ENCODE measurements around the gene LAPTM4A. TPM values are rescaled to one million over a fixed set of nuclear protein-coding genes. Genes with fewer than 3 reads are reported as not detected.

The LAPTM4A gene
- polyA plus RNA-seq, 3 donors from 2014 or later: 116 to 164 (median 153) TPM

- no peaks in the 10 kb centered on the region for H3K36me3 Mint-ChIP-seq
- DNase-seq: no peak
- H3K4me1 Mint-ChIP-seq: peaks cover 13 to 15% of the 10 kb centered on the region in 2 donors
- no peak overlapping the region for H3K27ac Mint-ChIP-seq
- H3K27me3 Mint-ChIP-seq (ENCODE audit: low read depth in 3 of 3): peaks cover 12 to 23% (median 18%) of the 10 kb centered on the region in 3 donors
- no peaks in the 10 kb centered on the region for H3K9me3 Mint-ChIP-seq
- H3K4me3 Mint-ChIP-seq: peak overlapping the region; percentile 68 to 84 (median 79)
Measured at GRCh38 chr2:20013126-20013849, 38.1 kb downstream of the LAPTM4A start.

- Mint-ChIP-seq H3K9me3 (no peaks in the 10 kb centered on the region), H3K27me3 (ENCODE audit: low read depth in 3 of 3) (peaks cover 12 to 31% (median 19%) of the 10 kb centered on the region in 3 donors)
Measured at GRCh38 chr2:20012282-20013125, 38.9 kb downstream of the LAPTM4A start, which contains the start of gene MATN3. Gene MATN3, minus strand, starts transcription at chr2:20012668. Its CDS starts 37 bp downstream, at chr2:20012631.

GRCh38 chr2:20012032-20012281, 39.5 kb downstream of the LAPTM4A start:
- H3K27me3 Mint-ChIP-seq (ENCODE audit: low read depth in 3 of 3): peaks cover 12 to 32% (median 19%) of the 10 kb centered on the region in 3 donors
- H3K4me1 Mint-ChIP-seq: peaks cover 13 to 15% of the 10 kb centered on the region in 2 donors
- no peaks in the 10 kb centered on the region for H3K9me3 Mint-ChIP-seq
- no peak overlapping the region for H3K27ac Mint-ChIP-seq
- no peaks in the 10 kb centered on the region for H3K36me3 Mint-ChIP-seq
- peak overlapping the region; percentile 51 to 77 (median 61) for H3K4me3 Mint-ChIP-seq
- no peak for DNase-seq

More at GRCh38 chr2:20012282-20013125, 38.9 kb downstream of the LAPTM4A start, which contains the start of gene MATN3:
- Mint-ChIP-seq H3K4me3 (peak within 1 kb of the TSS; percentile 68 to 84 (median 79)), H3K4me1 (peaks cover 13 to 15% of the 10 kb centered on the region in 2 donors), H3K27ac (no peak within 1 kb of the TSS), H3K36me3 (no peaks in the 10 kb centered on the region)
- DNase-seq: no peak

- Mint-ChIP-seq H3K27me3 (ENCODE audit: low read depth in 3 of 3) (peaks cover 12 to 32% (median 19%) of the 10 kb centered on the region in 3 donors), H3K4me1 (peaks cover 13 to 15% of the 10 kb centered on the region in 2 donors)
- no peak for DNase-seq
Measured at GRCh38 chr2:20011276-20012031, 40.0 kb downstream of the LAPTM4A start.

GRCh38 chr2:20008703-20009102, 42.7 kb downstream of the LAPTM4A start:
- H3K27me3 Mint-ChIP-seq (ENCODE audit: low read depth in 3 of 3): peaks cover 12 to 26% (median 13%) of the 10 kb centered on the region in 3 donors
- DNase-seq: no peak
- peaks cover 13 to 15% of the 10 kb centered on the region in 2 donors for H3K4me1 Mint-ChIP-seq
- no peak overlapping the region for H3K4me3 Mint-ChIP-seq
- no peaks in the 10 kb centered on the region for H3K9me3 Mint-ChIP-seq
- H3K36me3 Mint-ChIP-seq: no peaks in the 10 kb centered on the region
- no peak overlapping the region for H3K27ac Mint-ChIP-seq

More at GRCh38 chr2:20011276-20012031, 40.0 kb downstream of the LAPTM4A start:
- H3K9me3 Mint-ChIP-seq: no peaks in the 10 kb centered on the region
- H3K36me3 Mint-ChIP-seq: no peaks in the 10 kb centered on the region
- no peak overlapping the region for H3K27ac Mint-ChIP-seq
- H3K4me3 Mint-ChIP-seq: peak overlapping the region; percentile 51 to 77 (median 61)

GRCh38 chr2:20005891-20006470, 45.4 kb downstream of the LAPTM4A start:
- Mint-ChIP-seq H3K27me3 (ENCODE audit: low read depth in 3 of 3) (peaks cover 2 to 20% (median 11%) of the 10 kb centered on the region in 3 donors), H3K4me3 (no peak overlapping the region), H3K27ac (no peak overlapping the region), H3K9me3 (no peaks in the 10 kb centered on the region), H3K36me3 (no peaks in the 10 kb centered on the region), H3K4me1 (no peaks in the 10 kb centered on the region)
- no peak for DNase-seq

GRCh38 chr2:20005067-20005627, 46.3 kb downstream of the LAPTM4A start:
- no peaks in the 10 kb centered on the region for H3K4me1 Mint-ChIP-seq
- no peak overlapping the region for H3K4me3 Mint-ChIP-seq
- no peaks in the 10 kb centered on the region for H3K9me3 Mint-ChIP-seq
- H3K36me3 Mint-ChIP-seq: no peaks in the 10 kb centered on the region
- H3K27me3 Mint-ChIP-seq (ENCODE audit: low read depth in 3 of 3): peaks cover 2 to 16% (median 8%) of the 10 kb centered on the region in 3 donors
- DNase-seq: no peak
- H3K27ac Mint-ChIP-seq: no peak overlapping the region

- no peaks in the 10 kb centered on the region for H3K4me1 Mint-ChIP-seq
- H3K9me3 Mint-ChIP-seq: no peaks in the 10 kb centered on the region
- peaks cover 0 to 10% (median 3%) of the 10 kb centered on the region in 3 donors for H3K27me3 Mint-ChIP-seq (ENCODE audit: low read depth in 3 of 3)
- no peaks in the 10 kb centered on the region for H3K36me3 Mint-ChIP-seq
- H3K27ac Mint-ChIP-seq: no peak overlapping the region
- no peak for DNase-seq
- H3K4me3 Mint-ChIP-seq: no peak overlapping the region
Measured at GRCh38 chr2:20001361-20001863, 50.0 kb downstream of the LAPTM4A start.

GRCh38 chr2:19993731-19994130, 57.7 kb downstream of the LAPTM4A start:
- DNase-seq: no peak
- Mint-ChIP-seq H3K27me3 (ENCODE audit: low read depth in 3 of 3) (peaks cover 15 to 23% (median 21%) of the 10 kb centered on the region in 3 donors), H3K27ac (no peak overlapping the region), H3K4me3 (no peak overlapping the region), H3K4me1 (peaks cover 22 to 25% of the 10 kb centered on the region in 2 donors), H3K9me3 (no peaks in the 10 kb centered on the region), H3K36me3 (no peaks in the 10 kb centered on the region)

- no peaks in the 10 kb centered on the region for H3K36me3 Mint-ChIP-seq
- peaks cover 14 to 23% (median 19%) of the 10 kb centered on the region in 3 donors for H3K27me3 Mint-ChIP-seq (ENCODE audit: low read depth in 3 of 3)
Measured at GRCh38 chr2:19991895-19992294, 59.5 kb downstream of the LAPTM4A start.

GRCh38 chr2:19990416-19990728, 61.1 kb downstream of the LAPTM4A start:
- Mint-ChIP-seq H3K4me1 (peaks cover 27 to 35% of the 10 kb centered on the region in 2 donors), H3K9me3 (no peaks in the 10 kb centered on the region), H3K4me3 (peak overlapping the region; percentile 91 to 94 (median 92)), H3K27ac (peak overlapping the region; percentile 88 to 95 (median 92)), H3K36me3 (no peaks in the 10 kb centered on the region), H3K27me3 (ENCODE audit: low read depth in 3 of 3) (peaks cover 14 to 23% (median 20%) of the 10 kb centered on the region in 3 donors)
- DNase-seq: no peak

More at GRCh38 chr2:19991895-19992294, 59.5 kb downstream of the LAPTM4A start:
- no peak overlapping the region for H3K4me3 Mint-ChIP-seq
- H3K9me3 Mint-ChIP-seq: no peaks in the 10 kb centered on the region
- H3K4me1 Mint-ChIP-seq: peaks cover 27 to 35% of the 10 kb centered on the region in 2 donors
- H3K27ac Mint-ChIP-seq: no peak overlapping the region
- DNase-seq: no peak

GRCh38 chr2:19989667-19990415, 61.6 kb downstream of the LAPTM4A start, which contains the start of gene WDR35:
Gene WDR35, minus strand, starts transcription at chr2:19990105. Its CDS starts 90 bp downstream, at chr2:19990015.
- peaks cover 0 to 3% (median 0%) of the 10 kb centered on the region in 3 donors for H3K36me3 Mint-ChIP-seq
- H3K4me3 Mint-ChIP-seq: peak within 1 kb of the TSS; percentile 91 to 94 (median 92)
- peak; percentile 93 to 94 (median 94) for DNase-seq
- H3K4me1 Mint-ChIP-seq: peaks cover 27 to 35% of the 10 kb centered on the region in 2 donors
- H3K9me3 Mint-ChIP-seq: no peaks in the 10 kb centered on the region
- H3K27me3 Mint-ChIP-seq (ENCODE audit: low read depth in 3 of 3): peaks cover 14 to 23% (median 19%) of the 10 kb centered on the region in 3 donors
- H3K27ac Mint-ChIP-seq: peak within 1 kb of the TSS; percentile 88 to 95 (median 92)
